K562 (cell line): Measurements from ENCODE around the gene KCNK4. TPM values are rescaled to one million over a fixed set of nuclear protein-coding genes. Genes with fewer than 3 reads are reported as not detected.

Experiments
- BRD4 ChIP-seq: fragments of 200-600 bp; sonication (generic); IDR thresholded peaks from 2 replicates; pipeline ENCODE4 v1.6.1; 2017; ENCODE audit warnings: inconsistent platforms
- CBFB ChIP-seq: sonication (generic); formaldehyde crosslinking; IDR thresholded peaks from 2 replicates; pipeline ENCODE4 v1.4.0; 2020; ENCODE audit warnings: mild to moderate bottlenecking, missing genetic modification reagents
- CHCHD3 ChIP-seq: fragments of 250-450 bp; sonication (Bioruptor Pico); IDR thresholded peaks from 2 replicates; pipeline ENCODE4 v2.1.2; 2022; ENCODE audit warnings: mild to moderate bottlenecking
- CREBBP ChIP-seq: IDR thresholded peaks from one replicate; pipeline ENCODE4 v1.6.1; 2012; ENCODE audit warnings: low read depth, mild to moderate bottlenecking, control low read depth, inconsistent platforms, low read length
- FOSL1 ChIP-seq: fragments of 200-800 bp; sonication (Bioruptor generic); conservative IDR thresholded peaks from 2 replicates; pipeline ENCODE4 v1.6.1; 2016; ENCODE audit warnings: missing genetic modification characterization, missing compliant biosample characterization
- KLF13 ChIP-seq: fragments of 450-650 bp; IDR thresholded peaks from 2 replicates; pipeline ENCODE4 v1.6.1; 2016; ENCODE audit warnings: missing genetic modification characterization, low read depth, mild to moderate bottlenecking, missing compliant biosample characterization, moderate library complexity, borderline replicate concordance
- MTA1 ChIP-seq: fragments of 450-650 bp; IDR thresholded peaks from 2 replicates; pipeline ENCODE4 v1.6.1; 2017; ENCODE audit warnings: borderline replicate concordance
- NRF1 ChIP-seq, 2 experiments: fragments of 450-650 bp; IDR thresholded peaks in 1 of 2; conservative IDR thresholded peaks in 1 of 2; 2 replicates each; pipeline ENCODE4 v1.6.1; 2014; ENCODE audit warnings: mild to moderate bottlenecking in 2 of 2
- PKNOX1 ChIP-seq: fragments of 450-650 bp; IDR thresholded peaks from 2 replicates; pipeline ENCODE4 v1.6.1; 2016
- PURB ChIP-seq: sonication (generic); formaldehyde crosslinking; IDR thresholded peaks from 2 replicates; pipeline ENCODE4 v1.9.0; 2021; ENCODE audit warnings: low read depth, mild to moderate bottlenecking, missing genetic modification reagents
- SMAD1 ChIP-seq: fragments of 150-350 bp; IDR thresholded peaks from 2 replicates; pipeline ENCODE4 v1.6.1; 2014; ENCODE audit warnings: low read length, low read depth; ENCODE audit not compliant: partially characterized antibody
- TAF7 ChIP-seq: fragments of 450-650 bp; IDR thresholded peaks from 2 replicates; pipeline ENCODE4 v1.6.1; 2016; ENCODE audit warnings: missing genetic modification characterization, missing compliant biosample characterization
- TAF9B ChIP-seq: fragments of 450-650 bp; IDR thresholded peaks from 2 replicates; pipeline ENCODE4 v1.6.1; 2018; ENCODE audit warnings: mild to moderate bottlenecking; ENCODE audit not compliant: partially characterized antibody
- TCF7L2 ChIP-seq: fragments of 150-350 bp; IDR thresholded peaks from 2 replicates; pipeline ENCODE4 v1.6.1; 2016; ENCODE audit warnings: low read depth, mild to moderate bottlenecking, low read length, moderate library complexity
- TCFL5 ChIP-seq: fragments of 250-450 bp; sonication (Bioruptor Pico); conservative IDR thresholded peaks from 2 replicates; pipeline ENCODE4 v1.6.1; 2021; ENCODE audit warnings: mild to moderate bottlenecking, moderate library complexity, matching md5 sums
- TFAM ChIP-seq: fragments of 250-450 bp; sonication (Bioruptor Pico); conservative IDR thresholded peaks from 2 replicates; pipeline ENCODE4 v1.5.0; 2021; ENCODE audit warnings: mild to moderate bottlenecking, moderate library complexity
- THAP12 ChIP-seq: fragments of 250-450 bp; sonication (Bioruptor Pico); IDR thresholded peaks from 2 replicates; pipeline ENCODE4 v1.9.0; 2021; ENCODE audit warnings: mild to moderate bottlenecking, inconsistent platforms
- ZBTB11 ChIP-seq, 3 experiments: fragments of 200-800 bp in 1 of 3; fragments of 250-450 bp in 1 of 3; fragments of 450-650 bp in 1 of 3; sonication (Bioruptor Pico) in 1 of 3; sonication (Bioruptor generic) in 1 of 3; formaldehyde crosslinking in 1 of 3; IDR thresholded peaks; 2 replicates each; pipeline versions ENCODE4 v1.6.1 to v1.8.0; 2016 to 2022; ENCODE audit warnings: mild to moderate bottlenecking in 2 of 3, missing genetic modification characterization in 2 of 3, missing compliant biosample characterization in 1 of 3, moderate library complexity in 1 of 3
- ZKSCAN1 ChIP-seq: fragments of 150-350 bp; IDR thresholded peaks from 2 replicates; pipeline ENCODE4 v1.6.1; 2016; ENCODE audit warnings: low read depth, low read length
- ZNF24 ChIP-seq: fragments of 450-650 bp; IDR thresholded peaks from 2 replicates; pipeline ENCODE4 v1.6.1; 2016
- ZNF274 ChIP-seq: IDR thresholded peaks from 2 replicates; pipeline ENCODE4 v1.6.1; 2011; ENCODE audit warnings: low read depth, mild to moderate bottlenecking, low read length, moderate library complexity, borderline replicate concordance
- ZNF584 ChIP-seq: fragments of 200-800 bp; sonication (Bioruptor generic); IDR thresholded peaks from 2 replicates; pipeline ENCODE4 v1.6.1; 2016; ENCODE audit warnings: low read depth, mild to moderate bottlenecking, missing genetic modification characterization, missing compliant biosample characterization
- polyA plus RNA-seq, 8 experiments: library from polyadenylated mRNA; depleted of rRNA in 4 of 8; stranded (reverse) in 5 of 8; unstranded in 3 of 8; fragments of >200 nt; fragmentation: Nextera tagmentation in 2 of 8; fragmentation: Illumina TruSeq in 1 of 8; extraction: Ambion mirVana in 2 of 8; extraction: Trizol in 1 of 8; gene quantifications; 2 replicates each; pipeline versions ENCODE4 v1.2.1 to v1.2.3, GENCODE V29; 2011 to 2014; ENCODE audit warnings: inconsistent platforms in 1 of 8, missing spikeins in 1 of 8
- total RNA-seq, 7 experiments: library from RNA; depleted of rRNA in 6 of 7; stranded (reverse); fragments of >200 nt in 6 of 7; fragmentation: Illumina TruSeq in 2 of 7; extraction: Trizol in 2 of 7; gene quantifications; 2 replicates each; pipeline versions ENCODE4 v1.2.1 to v1.2.3, GENCODE V29; 2011 to 2021; ENCODE audit warnings: low replicate concordance in 1 of 7

Gene KCNK4
- total and polyA plus RNA-seq, 9 of the 15 experiments (the other 6 are each of a cell fraction or from before 2014, with no cell fraction given), result not detected

GRCh38 chr11:64304316-64305072 lies 13.4 kb downstream of the KCNK4 start (continued):
- peak in 1 of 3 experiments; percentile 51; a peak in 1 of 6 replicates for TF ChIP-seq ZBTB11 (CRISPR knock-in tag; IDR thresholded peaks at IDR 0.05)
- no peak for TF ChIP-seq TFAM (CRISPR knock-in tag)
- no peak for TF ChIP-seq MTA1
- TF ChIP-seq PURB (CRISPR knock-in tag), result no peak
- peak; percentile 21; the same call in 1 of the 2 replicates for TF ChIP-seq PKNOX1
- TF ChIP-seq TAF9B, result no peak
- no peak for TF ChIP-seq ZNF584
- no peak for TF ChIP-seq CREBBP
- peak; percentile 83 for TF ChIP-seq CBFB (CRISPR knock-in tag)
- no peak for TF ChIP-seq KLF13 (tag)
- TF ChIP-seq NRF1 (conservative IDR thresholded peaks at IDR 0.05 in 1 of 2, IDR thresholded peaks at IDR 0.05 in 1 of 2), result peak; percentile 55 to 62
- peak; percentile 64; the same call in 1 of the 2 replicates for TF ChIP-seq BRD4
- no peak for TF ChIP-seq TCF7L2
- no peak for TF ChIP-seq ZNF274
- TF ChIP-seq TCFL5, result no peak
- peak; percentile 28; the same call in 1 of the 2 replicates for TF ChIP-seq ZNF24
- TF ChIP-seq ZKSCAN1, result no peak
- peak; percentile 6 for TF ChIP-seq SMAD1
- peak; percentile 51; the same call in 1 of the 2 replicates for TF ChIP-seq TAF7 (tag)
- no peak for TF ChIP-seq THAP12 (CRISPR knock-in tag)
- peak; percentile 74 for TF ChIP-seq FOSL1
- no peak; the same call in 1 of the 2 replicates for TF ChIP-seq CHCHD3 (CRISPR knock-in tag)
